Neural cell (in vitro differentiated cells): Measurements from ENCODE around the gene KIF13A. TPM values are rescaled to one million over a fixed set of nuclear protein-coding genes. Genes with fewer than 3 reads are reported as not detected.
"Not testable (repeated sequence)": the region's sequence is repeated elsewhere in the genome, so short reads cannot be mapped to it uniquely, and the experiment has no call there.

Experiments used
- H2AFZ ChIP-seq: fragments of 200-600, 300-800 bp; sonication (generic), shearing (Covaris generic); 2 replicates; pipeline ENCODE4 v1.6.0; 2014; ENCODE audit warnings: low read depth, mild to moderate bottlenecking, antibody characterized with exemption, low read length, moderate library complexity
- H3F3A ChIP-seq: fragments of 200-600 bp; shearing (Covaris generic); 2 replicates; pipeline ENCODE4 v1.6.1; 2016; ENCODE audit warnings: mild to moderate bottlenecking, moderate library complexity, mixed read lengths, antibody characterized with exemption, low read length; ENCODE audit not compliant: insufficient read depth, poor library complexity, severe bottlenecking
- H3K27ac ChIP-seq: fragments of 200-600, 300-800 bp; sonication (generic), shearing (Covaris generic); 2 replicates; pipeline ENCODE4 v1.5.1; 2014; ENCODE audit warnings: mild to moderate bottlenecking, low read length, moderate library complexity
- H3K27me3 ChIP-seq: fragments of 300-800, 200-600 bp; sonication (generic), shearing (Covaris generic); 2 replicates; pipeline ENCODE4 v1.6.0; 2014; ENCODE audit warnings: mild to moderate bottlenecking, low read depth, low read length, moderate library complexity; ENCODE audit not compliant: insufficient read depth
- H3K36me3 ChIP-seq: fragments of 300-800, 200-600 bp; sonication (generic), shearing (Covaris generic); 2 replicates; pipeline ENCODE4 v1.5.1; 2014; ENCODE audit warnings: mild to moderate bottlenecking, antibody characterized with exemption, low read length, moderate library complexity; ENCODE audit not compliant: insufficient read depth
- H3K4me2 ChIP-seq: fragments of 300-800, 200-600 bp; sonication (generic), shearing (Covaris generic); 2 replicates; pipeline ENCODE4 v1.6.0; 2014; ENCODE audit warnings: mild to moderate bottlenecking, low read length
- H3K4me3 ChIP-seq: fragments of 300-800, 200-600 bp; sonication (generic), shearing (Covaris generic); 2 replicates; pipeline ENCODE4 v1.5.1; 2014; ENCODE audit warnings: mild to moderate bottlenecking, low read length, moderate library complexity
- H3K79me2 ChIP-seq: fragments of 200-600 bp; shearing (Covaris generic); replicated peaks from 2 replicates; pipeline ENCODE4 v1.6.0; 2014; ENCODE audit warnings: mild to moderate bottlenecking, low read length, moderate library complexity; ENCODE audit not compliant: insufficient read depth
- H3K9ac ChIP-seq: fragments of 300-800, 200-600 bp; sonication (generic), shearing (Covaris generic); 2 replicates; pipeline ENCODE4 v1.6.1; 2016; ENCODE audit warnings: mild to moderate bottlenecking, low read length, mixed read lengths
- H3K9me2 ChIP-seq: fragments of 200-600 bp; shearing (Covaris generic); 2 replicates; pipeline ENCODE4 v1.6.1; 2016; ENCODE audit warnings: mild to moderate bottlenecking, low read length, mixed read lengths; ENCODE audit not compliant: insufficient read depth
- H3K9me3 ChIP-seq: fragments of 200-600, 300-800 bp; sonication (generic), shearing (Covaris generic); 2 replicates; pipeline ENCODE4 v1.6.1; 2016; ENCODE audit warnings: mild to moderate bottlenecking, mixed run types, low read length, moderate library complexity, mixed read lengths
- H4K20me1 ChIP-seq: fragments of 200-600 bp; shearing (Covaris generic); 2 replicates; pipeline ENCODE4 v1.6.1; 2016; ENCODE audit warnings: mild to moderate bottlenecking, mixed run types; ENCODE audit not compliant: insufficient read depth
- CTCF ChIP-seq: fragments of 450-650 bp; IDR thresholded peaks from 2 replicates; pipeline ENCODE4 v1.5.1; 2014; ENCODE audit warnings: antibody characterized with exemption, mild to moderate bottlenecking, moderate library complexity; ENCODE audit not compliant: poor library complexity, severe bottlenecking
- EP300 ChIP-seq: fragments of 450-650 bp; conservative IDR thresholded peaks from 2 replicates; pipeline ENCODE4 v1.6.1; 2014; ENCODE audit warnings: antibody characterized with exemption, mild to moderate bottlenecking, moderate library complexity; ENCODE audit not compliant: poor library complexity, severe bottlenecking
- EZH2 ChIP-seq: fragments of 200-600, 300-800 bp; shearing (Covaris generic), sonication (generic); IDR thresholded peaks from 2 replicates; pipeline ENCODE4 v1.6.1; 2014; ENCODE audit warnings: antibody characterized with exemption, low read length, borderline replicate concordance, mild to moderate bottlenecking; ENCODE audit not compliant: insufficient read depth, poor library complexity, severe bottlenecking
- MXI1 ChIP-seq: fragments of 450-650 bp; conservative IDR thresholded peaks from 2 replicates; pipeline ENCODE4 v1.6.1; 2014; ENCODE audit warnings: antibody characterized with exemption, mild to moderate bottlenecking; ENCODE audit not compliant: poor library complexity, severe bottlenecking
- POLR2AphosphoS5 ChIP-seq: IDR thresholded peaks from 2 replicates; pipeline ENCODE4 v1.6.1; 2012
- RAD21 ChIP-seq: fragments of 450-650 bp; conservative IDR thresholded peaks from 2 replicates; pipeline ENCODE4 v1.6.1; 2014; ENCODE audit warnings: antibody characterized with exemption, mild to moderate bottlenecking, moderate library complexity
- REST ChIP-seq: IDR thresholded peaks from 2 replicates; pipeline ENCODE4 v1.6.1; 2012; ENCODE audit warnings: borderline replicate concordance
- SMC3 ChIP-seq: fragments of 450-650 bp; conservative IDR thresholded peaks from 2 replicates; pipeline ENCODE4 v1.6.1; 2014; ENCODE audit warnings: antibody characterized with exemption, mild to moderate bottlenecking, moderate library complexity; ENCODE audit not compliant: poor library complexity
- TAF1 ChIP-seq: IDR thresholded peaks from 2 replicates; pipeline ENCODE4 v1.6.1; 2012; ENCODE audit warnings: low read depth
- polyA plus RNA-seq: library from polyadenylated mRNA; depleted of rRNA; stranded (reverse); fragments of >200 nt; gene quantifications from 2 replicates; pipeline ENCODE4 v1.2.3, GENCODE V29; 2014

The KIF13A gene
- polyA plus RNA-seq, 1 donor from 2014 or later, result 9.4 TPM

GRCh38 chr6:18011287-18011686 is 23.9 kb upstream of the KIF13A start:
- Histone ChIP-seq H3K4me2 (no peak overlapping the region), H3K9me2 (no peaks in the 10 kb centered on the region), H3K4me3 (no peak overlapping the region), H3K36me3 (no peaks in the 10 kb centered on the region), H3K27ac (no peak overlapping the region), H3F3A (no peaks in the 10 kb centered on the region), H3K27me3 (no peaks in the 10 kb centered on the region), H4K20me1 (no peaks in the 10 kb centered on the region), H3K9me3 (no peaks in the 10 kb centered on the region), H2AFZ (no peak overlapping the region), H3K79me2 (no peaks in the 10 kb centered on the region), H3K9ac (no peak overlapping the region)
- TF ChIP-seq RAD21 (no peak), REST (no peak), SMC3 (no peak), EP300 (no peak), CTCF (no peak), MXI1 (no peak), EZH2 (no peak), TAF1 (no peak), POLR2AphosphoS5 (no peak)

GRCh38 chr6:18010540-18010939 is 23.1 kb upstream of the KIF13A start:
- not testable (repeated sequence) for H3K36me3 ChIP-seq, H3K27ac ChIP-seq, H3K4me3 ChIP-seq, H3K4me2 ChIP-seq, H3K9me3 ChIP-seq, H2AFZ ChIP-seq, H3K9ac ChIP-seq, H4K20me1 ChIP-seq, H3K27me3 ChIP-seq, H3F3A ChIP-seq, H3K9me2 ChIP-seq, H3K79me2 ChIP-seq
